ENCODE measurements around the gene FCHO2. TPM values are rescaled to one million over a fixed set of nuclear protein-coding genes. Genes with fewer than 3 reads are reported as not detected.

FCHO2 gene
- total RNA-seq, 1 experiment from 2014 or later: 25.3 TPM

DNA sequence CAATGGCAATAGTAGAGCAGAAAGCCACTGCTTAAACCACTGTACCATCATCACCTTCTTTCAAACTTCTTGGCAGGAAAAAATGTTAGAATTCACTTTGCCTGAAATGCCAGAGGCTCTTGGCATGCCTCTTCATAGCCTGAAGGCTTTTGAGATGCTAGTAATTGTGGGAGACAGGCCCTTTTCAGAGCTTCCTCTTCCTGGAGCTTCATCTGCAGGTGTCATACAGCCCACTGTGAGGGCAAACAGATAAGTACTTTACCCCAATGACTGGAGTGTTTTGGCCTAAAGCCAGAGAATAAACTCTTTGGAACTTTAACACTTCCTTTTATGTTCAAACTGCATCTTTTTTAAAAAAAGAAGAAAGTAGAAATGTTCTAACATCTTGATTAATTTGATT is 83.2 kb downstream of the FCHO2 start:
- Histone ChIP-seq H3K27me3 (ENCODE audit: control insufficient read depth, insufficient read depth, low read length) (no peaks in the 10 kb centered on the region), H3K36me3 (ENCODE audit: control insufficient read depth, insufficient read depth, low read length) (peaks cover 2% of the 10 kb centered on the region; the same call in 1 of the 2 replicates), H3K9me3 (ENCODE audit: control insufficient read depth, insufficient read depth, low read depth, low read length) (no peaks in the 10 kb centered on the region), H3K27ac (ENCODE audit: low read length) (no peak overlapping the region), H3K4me3 (ENCODE audit: low read depth in 2 of 2, low read length in 2 of 2) (no peak overlapping the region), H3K4me1 (ENCODE audit: control insufficient read depth, insufficient read depth, low read length) (no peaks in the 10 kb centered on the region; the same call in 1 of the 2 replicates)
- TF ChIP-seq POLR2AphosphoS5 (IDR thresholded peaks at IDR 0.05; ENCODE audit: low read depth, low read length): no peak
- TF ChIP-seq TCF7L2 (IDR thresholded peaks at IDR 0.05; ENCODE audit: low read depth, low read length): no peak
- DNase-seq (ENCODE audit: low read depth, low spot score) (no peak), ATAC-seq (no peak)
- POLR2A ChIA-PET: interaction anchor here (0.6 kb wide), 1 partner anchor 34 kb away, joined by 3 read pairs; no protein-coding TSS in a partner anchor
- intact Hi-C loops (cut with micrococcal nuclease; ENCODE audit: unreplicated experiment) (no loop called here), in situ Hi-C loops (cut with HindIII; ENCODE audit: low pct_unique_long_range_greater_than_20kb, low sequenced_read_pairs) (no loop called here)
- CTCF ChIA-PET: no interaction called here
- BruUV-seq (replicated peaks): no TSS peak

DNA sequence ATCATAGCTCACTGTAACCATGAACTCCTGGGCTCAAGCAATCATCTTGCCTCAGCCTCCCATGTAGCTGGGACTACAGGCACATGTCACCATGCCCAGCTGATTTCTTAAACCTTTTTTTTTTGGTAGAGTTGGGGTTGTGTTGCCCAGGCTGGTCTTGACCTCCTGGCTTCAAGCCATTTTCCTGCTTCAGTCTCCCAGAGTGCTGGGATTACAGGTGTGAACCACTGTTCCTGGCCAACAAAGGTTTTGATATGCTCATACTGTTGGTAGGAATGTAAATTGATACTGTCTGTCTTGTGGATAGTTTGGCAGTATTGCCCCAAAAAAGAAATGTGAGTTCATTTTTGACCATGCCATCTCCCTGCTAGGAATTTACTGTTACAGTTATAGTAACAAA is 87.2 kb downstream of the FCHO2 start:
- Histone ChIP-seq H3K36me3 (ENCODE audit: control insufficient read depth, insufficient read depth, low read length) (peaks cover 1% of the 10 kb centered on the region; the same call in 1 of the 2 replicates), H3K9me3 (ENCODE audit: control insufficient read depth, insufficient read depth, low read depth, low read length) (peaks cover 14% of the 10 kb centered on the region; the same call in 1 of the 2 replicates), H3K4me1 (ENCODE audit: control insufficient read depth, insufficient read depth, low read length) (no peaks in the 10 kb centered on the region; the same call in 1 of the 2 replicates), H3K27me3 (ENCODE audit: control insufficient read depth, insufficient read depth, low read length) (no peaks in the 10 kb centered on the region), H3K4me3 (ENCODE audit: low read depth in 2 of 2, low read length in 2 of 2) (no peak overlapping the region), H3K27ac (ENCODE audit: low read length) (no peak overlapping the region)
- POLR2A ChIA-PET: no interaction called here
- BruUV-seq (replicated peaks): no TSS peak
- CTCF ChIA-PET: no interaction called here
- ATAC-seq (no peak), DNase-seq (ENCODE audit: low read depth, low spot score) (no peak)
- intact Hi-C loops (cut with micrococcal nuclease; ENCODE audit: unreplicated experiment) (no loop called here), in situ Hi-C loops (cut with HindIII; ENCODE audit: low pct_unique_long_range_greater_than_20kb, low sequenced_read_pairs) (no loop called here)
- TF ChIP-seq, protein P1, sequence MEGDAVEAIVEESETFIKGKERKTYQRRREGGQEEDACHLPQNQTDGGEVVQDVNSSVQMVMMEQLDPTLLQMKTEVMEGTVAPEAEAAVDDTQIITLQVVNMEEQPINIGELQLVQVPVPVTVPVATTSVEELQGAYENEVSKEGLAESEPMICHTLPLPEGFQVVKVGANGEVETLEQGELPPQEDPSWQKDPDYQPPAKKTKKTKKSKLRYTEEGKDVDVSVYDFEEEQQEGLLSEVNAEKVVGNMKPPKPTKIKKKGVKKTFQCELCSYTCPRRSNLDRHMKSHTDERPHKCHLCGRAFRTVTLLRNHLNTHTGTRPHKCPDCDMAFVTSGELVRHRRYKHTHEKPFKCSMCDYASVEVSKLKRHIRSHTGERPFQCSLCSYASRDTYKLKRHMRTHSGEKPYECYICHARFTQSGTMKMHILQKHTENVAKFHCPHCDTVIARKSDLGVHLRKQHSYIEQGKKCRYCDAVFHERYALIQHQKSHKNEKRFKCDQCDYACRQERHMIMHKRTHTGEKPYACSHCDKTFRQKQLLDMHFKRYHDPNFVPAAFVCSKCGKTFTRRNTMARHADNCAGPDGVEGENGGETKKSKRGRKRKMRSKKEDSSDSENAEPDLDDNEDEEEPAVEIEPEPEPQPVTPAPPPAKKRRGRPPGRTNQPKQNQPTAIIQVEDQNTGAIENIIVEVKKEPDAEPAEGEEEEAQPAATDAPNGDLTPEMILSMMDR (IDR thresholded peaks at IDR 0.05): no peak
- TF ChIP-seq POLR2AphosphoS5 (IDR thresholded peaks at IDR 0.05; ENCODE audit: low read depth, low read length): no peak
- no peak for TF ChIP-seq SIN3A (IDR thresholded peaks at IDR 0.05; ENCODE audit: borderline replicate concordance, insufficient read depth, low read depth, low read length)
- TF ChIP-seq TCF7L2 (IDR thresholded peaks at IDR 0.05; ENCODE audit: low read depth, low read length): no peak
- TF ChIP-seq, protein P2, sequence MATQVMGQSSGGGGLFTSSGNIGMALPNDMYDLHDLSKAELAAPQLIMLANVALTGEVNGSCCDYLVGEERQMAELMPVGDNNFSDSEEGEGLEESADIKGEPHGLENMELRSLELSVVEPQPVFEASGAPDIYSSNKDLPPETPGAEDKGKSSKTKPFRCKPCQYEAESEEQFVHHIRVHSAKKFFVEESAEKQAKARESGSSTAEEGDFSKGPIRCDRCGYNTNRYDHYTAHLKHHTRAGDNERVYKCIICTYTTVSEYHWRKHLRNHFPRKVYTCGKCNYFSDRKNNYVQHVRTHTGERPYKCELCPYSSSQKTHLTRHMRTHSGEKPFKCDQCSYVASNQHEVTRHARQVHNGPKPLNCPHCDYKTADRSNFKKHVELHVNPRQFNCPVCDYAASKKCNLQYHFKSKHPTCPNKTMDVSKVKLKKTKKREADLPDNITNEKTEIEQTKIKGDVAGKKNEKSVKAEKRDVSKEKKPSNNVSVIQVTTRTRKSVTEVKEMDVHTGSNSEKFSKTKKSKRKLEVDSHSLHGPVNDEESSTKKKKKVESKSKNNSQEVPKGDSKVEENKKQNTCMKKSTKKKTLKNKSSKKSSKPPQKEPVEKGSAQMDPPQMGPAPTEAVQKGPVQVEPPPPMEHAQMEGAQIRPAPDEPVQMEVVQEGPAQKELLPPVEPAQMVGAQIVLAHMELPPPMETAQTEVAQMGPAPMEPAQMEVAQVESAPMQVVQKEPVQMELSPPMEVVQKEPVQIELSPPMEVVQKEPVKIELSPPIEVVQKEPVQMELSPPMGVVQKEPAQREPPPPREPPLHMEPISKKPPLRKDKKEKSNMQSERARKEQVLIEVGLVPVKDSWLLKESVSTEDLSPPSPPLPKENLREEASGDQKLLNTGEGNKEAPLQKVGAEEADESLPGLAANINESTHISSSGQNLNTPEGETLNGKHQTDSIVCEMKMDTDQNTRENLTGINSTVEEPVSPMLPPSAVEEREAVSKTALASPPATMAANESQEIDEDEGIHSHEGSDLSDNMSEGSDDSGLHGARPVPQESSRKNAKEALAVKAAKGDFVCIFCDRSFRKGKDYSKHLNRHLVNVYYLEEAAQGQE (IDR thresholded peaks at IDR 0.05; ENCODE audit: insufficient read depth in 1 of 2, low read depth in 2 of 2, low read length in 1 of 2): no peak

DNA sequence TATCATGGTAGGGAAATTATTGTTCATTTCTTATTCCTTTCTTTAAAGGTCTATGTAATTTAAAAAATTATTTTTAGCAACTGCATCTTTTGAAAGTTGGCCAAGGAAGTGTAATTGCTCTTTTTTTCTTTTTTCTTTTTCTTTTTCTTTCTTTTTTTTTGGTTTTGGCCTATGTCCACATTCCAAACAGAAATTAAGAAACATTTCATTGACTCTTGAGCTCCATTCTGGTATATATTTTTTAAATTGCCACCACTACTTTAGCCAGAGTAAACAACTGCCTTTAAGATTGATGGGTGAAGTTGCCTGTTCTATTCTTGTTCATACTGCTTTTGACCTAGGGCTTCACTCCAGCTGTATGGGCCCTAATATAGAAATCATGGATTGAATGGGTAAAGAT is 88.7 kb downstream of the FCHO2 start:
- H3K4me1 ChIP-seq (ENCODE audit: control insufficient read depth, insufficient read depth, low read length): no peaks in the 10 kb centered on the region
- H3K9me3 ChIP-seq (ENCODE audit: control insufficient read depth, insufficient read depth, low read depth, low read length): peaks cover 14% of the 10 kb centered on the region; the same call in 1 of the 2 replicates
- DNase-seq (ENCODE audit: low read depth, low spot score) (no peak), ATAC-seq (no peak)
- ChIA-PET CTCF (no interaction called here), POLR2A (no interaction called here)
- BruUV-seq (replicated peaks): no TSS peak
- intact Hi-C loops (cut with micrococcal nuclease; ENCODE audit: unreplicated experiment) (no loop called here), in situ Hi-C loops (cut with HindIII; ENCODE audit: low pct_unique_long_range_greater_than_20kb, low sequenced_read_pairs) (no loop called here)
- H3K27ac ChIP-seq (ENCODE audit: low read length): no peak overlapping the region
- no peak overlapping the region for H3K4me3 ChIP-seq (ENCODE audit: low read depth in 2 of 2, low read length in 2 of 2)
- TF ChIP-seq TCF7L2 (IDR thresholded peaks at IDR 0.05; ENCODE audit: low read depth, low read length) (no peak), POLR2AphosphoS5 (IDR thresholded peaks at IDR 0.05; ENCODE audit: low read depth, low read length) (no peak), SIN3A (IDR thresholded peaks at IDR 0.05; ENCODE audit: borderline replicate concordance, insufficient read depth, low read depth, low read length) (no peak)
- TF ChIP-seq, protein P1 (IDR thresholded peaks at IDR 0.05): no peak
- TF ChIP-seq, protein P2 (IDR thresholded peaks at IDR 0.05; ENCODE audit: insufficient read depth in 1 of 2, low read depth in 2 of 2, low read length in 1 of 2): no peak
- H3K27me3 ChIP-seq (ENCODE audit: control insufficient read depth, insufficient read depth, low read length): no peaks in the 10 kb centered on the region
- H3K36me3 ChIP-seq (ENCODE audit: control insufficient read depth, insufficient read depth, low read length): no peaks in the 10 kb centered on the region; the same call in 1 of the 2 replicates

Measured in Panc1 (cell line).